Measurements from ENCODE around the gene KCNAB1.
"Not testable (repeated sequence)": the region's sequence is repeated elsewhere in the genome, so short reads cannot be mapped to it uniquely, and the experiment has no call there.

Gene KCNAB1

DNA sequence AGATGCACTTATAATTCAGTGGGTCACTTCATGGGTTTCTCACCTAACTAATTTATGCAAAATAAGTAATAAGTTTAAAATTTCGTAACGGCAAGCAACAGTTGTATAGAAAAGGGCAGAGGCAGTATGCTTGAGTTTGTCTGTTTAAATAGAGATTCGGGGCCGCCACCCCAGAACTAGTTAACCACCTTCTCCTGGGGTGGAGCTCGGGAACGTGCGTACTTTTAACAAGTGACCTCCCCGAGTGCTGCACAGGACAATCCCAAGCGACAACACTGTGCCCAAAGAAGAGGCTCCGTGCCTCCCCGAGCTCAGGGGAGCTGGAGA lies 434.1 kb downstream of the KCNAB1 start:
- peak overlapping the region; percentile 95 for H3K27ac ChIP-seq (ENCODE audit: low read depth, low read length)
- peak overlapping the region; percentile 65 to 96 (median 92) for H3K9ac ChIP-seq (ENCODE audit: low read length in 5 of 5)
- peaks cover 0 to 40% (median 35%) of the 10 kb centered on the region in 5 donors for H3K4me1 ChIP-seq (ENCODE audit: control insufficient read depth in 5 of 5, insufficient read depth in 5 of 5, low read length in 5 of 5)
- H3K4me3 ChIP-seq (ENCODE audit: low read depth in 1 of 5, low read length in 5 of 5): peak overlapping the region; percentile 93 to 99 (median 96)
- no peaks in the 10 kb centered on the region for H3K27me3 ChIP-seq (ENCODE audit: control insufficient read depth in 5 of 5, insufficient read depth in 4 of 5, low read length in 5 of 5)
- peaks cover 0 to 26% (median 9%) of the 10 kb centered on the region in 5 donors for H3K36me3 ChIP-seq (ENCODE audit: control insufficient read depth in 5 of 5, insufficient read depth in 5 of 5, low read length in 5 of 5)
- no peaks in the 10 kb centered on the region for H3K9me3 ChIP-seq (ENCODE audit: control insufficient read depth in 5 of 5, low read length in 5 of 5)

DNA sequence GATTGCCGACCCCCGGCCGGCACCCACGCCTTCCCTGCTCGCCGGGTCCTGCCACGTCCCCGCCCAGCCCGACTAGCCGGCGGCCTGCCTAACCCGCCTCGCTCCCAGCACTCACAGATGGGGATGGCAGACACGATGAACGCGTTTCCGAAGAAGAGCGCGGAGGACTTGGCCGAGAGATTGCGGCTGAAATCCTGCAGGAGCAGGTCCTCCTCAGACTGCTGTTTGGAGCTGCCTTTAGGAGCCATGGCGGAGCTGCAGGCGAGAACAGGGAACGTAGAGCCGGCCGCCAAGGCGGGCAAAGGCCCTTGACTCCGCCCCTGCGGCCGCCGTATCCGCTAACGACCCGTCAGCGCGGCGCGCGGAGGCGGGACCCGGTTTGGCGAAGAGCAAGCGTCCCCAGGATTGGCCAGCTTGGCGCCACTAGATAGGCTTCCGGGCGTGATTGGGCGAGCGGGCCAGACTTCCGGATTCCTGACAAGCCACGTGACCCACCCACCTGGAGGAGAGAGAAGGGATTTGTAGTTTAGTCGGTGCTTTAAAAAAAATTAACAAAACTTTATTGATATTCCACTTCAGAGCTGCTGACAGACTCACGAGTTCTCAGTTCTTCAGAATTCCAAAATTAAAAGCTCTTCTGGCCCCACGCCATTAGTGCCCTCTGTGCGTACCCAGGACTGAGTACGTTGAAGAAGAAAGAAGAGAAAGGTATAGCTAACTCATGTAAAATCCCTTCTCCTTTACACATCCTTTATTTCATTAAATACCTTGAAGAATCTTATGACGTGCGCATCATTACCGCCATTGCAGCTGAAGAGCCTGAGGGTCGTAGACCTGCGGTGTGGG lies 434.7 kb downstream of the KCNAB1 start, which contains the start of gene SSR3:
Gene SSR3, minus strand, starts transcription at position 276 of the 846 bp plus-strand sequence. Its CDS starts 28 bp downstream, at position 248.
- peak within 1 kb of the TSS; percentile 95 for H3K27ac ChIP-seq (ENCODE audit: low read depth, low read length)
- H3K9ac ChIP-seq (ENCODE audit: low read length in 5 of 5): peak within 1 kb of the TSS; percentile 65 to 96 (median 92)
- peaks cover 0 to 40% (median 35%) of the 10 kb centered on the region in 5 donors for H3K4me1 ChIP-seq (ENCODE audit: control insufficient read depth in 5 of 5, insufficient read depth in 5 of 5, low read length in 5 of 5)
- no peaks in the 10 kb centered on the region for H3K9me3 ChIP-seq (ENCODE audit: control insufficient read depth in 5 of 5, low read length in 5 of 5)
- H3K27me3 ChIP-seq (ENCODE audit: control insufficient read depth in 5 of 5, insufficient read depth in 4 of 5, low read length in 5 of 5): no peaks in the 10 kb centered on the region
- H3K36me3 ChIP-seq (ENCODE audit: control insufficient read depth in 5 of 5, insufficient read depth in 5 of 5, low read length in 5 of 5): peaks cover 0 to 22% (median 9%) of the 10 kb centered on the region in 5 donors
- peak within 1 kb of the TSS; percentile 93 to 99 (median 96) for H3K4me3 ChIP-seq (ENCODE audit: low read depth in 1 of 5, low read length in 5 of 5)

DNA sequence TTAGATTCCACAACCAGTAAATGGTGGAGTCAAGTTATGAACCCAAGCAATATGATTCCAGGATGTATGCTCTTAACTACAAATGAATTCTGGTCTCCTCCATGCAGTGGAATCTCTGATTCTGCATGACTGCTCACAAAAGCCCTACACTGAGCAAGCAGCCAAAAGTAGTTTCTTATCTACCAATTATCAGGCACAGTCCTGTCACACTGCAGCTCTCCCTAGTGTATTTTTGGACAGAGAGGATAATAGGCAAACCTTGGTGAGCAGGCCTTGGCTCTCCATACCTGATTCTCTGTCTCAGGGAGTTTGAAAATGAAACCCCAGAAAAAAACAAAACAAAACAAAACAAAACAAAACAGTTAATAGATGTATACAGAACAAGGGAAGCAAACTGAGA lies 438.0 kb downstream of the KCNAB1 start:
- H3K4me1 ChIP-seq (ENCODE audit: control insufficient read depth in 5 of 5, insufficient read depth in 5 of 5, low read length in 5 of 5): peaks cover 0 to 18% (median 13%) of the 10 kb centered on the region in 5 donors
- H3K9me3 ChIP-seq (ENCODE audit: control insufficient read depth in 5 of 5, low read length in 5 of 5): no peaks in the 10 kb centered on the region
- no peaks in the 10 kb centered on the region for H3K27me3 ChIP-seq (ENCODE audit: control insufficient read depth in 5 of 5, insufficient read depth in 4 of 5, low read length in 5 of 5)
- H3K27ac ChIP-seq (ENCODE audit: low read depth, low read length): no peak overlapping the region
- no peak overlapping the region for H3K4me3 ChIP-seq (ENCODE audit: low read depth in 1 of 5, low read length in 5 of 5)
- no peak overlapping the region for H3K9ac ChIP-seq (ENCODE audit: low read length in 5 of 5)
- no peaks in the 10 kb centered on the region for H3K36me3 ChIP-seq (ENCODE audit: control insufficient read depth in 5 of 5, insufficient read depth in 5 of 5, low read length in 5 of 5)

DNA sequence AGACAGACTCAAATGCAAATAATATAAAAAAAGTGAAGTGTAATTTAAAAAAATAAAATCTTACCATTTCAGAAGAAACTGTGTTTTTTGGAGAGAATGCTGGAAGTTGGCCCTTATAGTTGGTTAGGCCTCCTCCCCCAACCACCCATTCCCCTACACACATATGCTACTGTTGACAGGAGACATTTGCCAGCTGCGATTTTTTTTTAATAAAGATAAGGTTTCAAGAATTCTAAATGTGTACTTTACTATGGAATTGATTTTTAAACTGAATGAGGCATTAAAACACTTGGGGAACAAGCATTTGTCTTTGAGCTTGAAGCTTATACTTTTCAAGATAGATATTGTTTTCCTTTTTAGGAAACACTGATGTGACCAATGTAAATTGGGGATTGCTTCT lies 438.9 kb downstream of the KCNAB1 start:
- H3K9ac ChIP-seq (ENCODE audit: low read length in 5 of 5): no peak overlapping the region
- no peaks in the 10 kb centered on the region for H3K36me3 ChIP-seq (ENCODE audit: control insufficient read depth in 5 of 5, insufficient read depth in 5 of 5, low read length in 5 of 5)
- H3K4me3 ChIP-seq (ENCODE audit: low read depth in 1 of 5, low read length in 5 of 5): no peak overlapping the region
- H3K27ac ChIP-seq (ENCODE audit: low read depth, low read length): no peak overlapping the region
- H3K9me3 ChIP-seq (ENCODE audit: control insufficient read depth in 5 of 5, low read length in 5 of 5): no peaks in the 10 kb centered on the region
- H3K4me1 ChIP-seq (ENCODE audit: control insufficient read depth in 5 of 5, insufficient read depth in 5 of 5, low read length in 5 of 5): peaks cover 0 to 9% (median 4%) of the 10 kb centered on the region in 5 donors
- no peaks in the 10 kb centered on the region for H3K27me3 ChIP-seq (ENCODE audit: control insufficient read depth in 5 of 5, insufficient read depth in 4 of 5, low read length in 5 of 5)

DNA sequence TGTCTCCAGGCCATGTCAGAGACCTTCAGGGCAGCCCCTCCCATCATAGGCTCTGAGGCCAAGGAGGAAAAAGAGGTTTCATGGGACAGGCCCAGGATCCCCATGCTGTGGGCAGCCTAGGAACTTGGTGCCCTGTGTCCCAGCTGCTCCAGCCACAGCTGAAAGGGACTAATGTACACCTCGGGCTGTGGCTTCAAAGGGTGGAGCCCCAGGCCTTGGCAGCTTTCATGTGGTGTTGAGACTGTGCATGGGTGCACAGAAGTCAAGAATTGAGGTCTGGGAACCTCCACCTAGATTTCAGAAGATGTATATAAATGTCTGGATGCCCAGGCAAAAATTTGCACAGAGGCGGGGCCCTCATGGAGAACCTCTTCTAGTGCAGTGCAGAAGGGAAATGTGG lies 441.2 kb downstream of the KCNAB1 start:
- Histone ChIP-seq H3K9me3 (ENCODE audit: control insufficient read depth in 5 of 5, low read length in 5 of 5) (no peaks in the 10 kb centered on the region), H3K27me3 (ENCODE audit: control insufficient read depth in 5 of 5, insufficient read depth in 4 of 5, low read length in 5 of 5) (no peaks in the 10 kb centered on the region), H3K36me3 (ENCODE audit: control insufficient read depth in 5 of 5, insufficient read depth in 5 of 5, low read length in 5 of 5) (no peaks in the 10 kb centered on the region), H3K9ac (ENCODE audit: low read length in 5 of 5) (no peak overlapping the region), H3K4me1 (ENCODE audit: control insufficient read depth in 5 of 5, insufficient read depth in 5 of 5, low read length in 5 of 5) (no peaks in the 10 kb centered on the region), H3K4me3 (ENCODE audit: low read depth in 1 of 5, low read length in 5 of 5) (no peak overlapping the region), H3K27ac (ENCODE audit: low read depth, low read length) (no peak overlapping the region)

DNA sequence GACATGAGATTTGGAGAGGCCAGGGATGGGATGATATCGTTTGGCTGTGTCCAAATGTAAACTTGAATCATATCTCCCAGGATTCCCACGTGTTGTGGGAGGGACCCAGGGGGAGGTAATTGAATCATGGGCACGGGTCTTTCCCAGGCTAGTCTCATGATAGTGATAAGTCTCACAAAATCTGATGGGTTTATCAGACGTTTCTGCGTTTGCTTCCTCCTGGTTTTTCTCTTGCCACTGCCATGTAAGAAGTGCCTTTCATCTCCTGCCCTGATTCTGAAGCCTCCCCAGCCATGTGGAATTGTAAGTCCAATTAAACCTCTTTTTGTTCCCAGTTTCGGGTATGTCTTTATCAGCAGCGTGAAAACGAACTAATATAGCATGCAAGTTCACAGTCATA lies 442.1 kb downstream of the KCNAB1 start:
- not testable (repeated sequence) for H3K27me3 ChIP-seq (ENCODE audit: control insufficient read depth in 5 of 5, insufficient read depth in 4 of 5, low read length in 5 of 5)

DNA sequence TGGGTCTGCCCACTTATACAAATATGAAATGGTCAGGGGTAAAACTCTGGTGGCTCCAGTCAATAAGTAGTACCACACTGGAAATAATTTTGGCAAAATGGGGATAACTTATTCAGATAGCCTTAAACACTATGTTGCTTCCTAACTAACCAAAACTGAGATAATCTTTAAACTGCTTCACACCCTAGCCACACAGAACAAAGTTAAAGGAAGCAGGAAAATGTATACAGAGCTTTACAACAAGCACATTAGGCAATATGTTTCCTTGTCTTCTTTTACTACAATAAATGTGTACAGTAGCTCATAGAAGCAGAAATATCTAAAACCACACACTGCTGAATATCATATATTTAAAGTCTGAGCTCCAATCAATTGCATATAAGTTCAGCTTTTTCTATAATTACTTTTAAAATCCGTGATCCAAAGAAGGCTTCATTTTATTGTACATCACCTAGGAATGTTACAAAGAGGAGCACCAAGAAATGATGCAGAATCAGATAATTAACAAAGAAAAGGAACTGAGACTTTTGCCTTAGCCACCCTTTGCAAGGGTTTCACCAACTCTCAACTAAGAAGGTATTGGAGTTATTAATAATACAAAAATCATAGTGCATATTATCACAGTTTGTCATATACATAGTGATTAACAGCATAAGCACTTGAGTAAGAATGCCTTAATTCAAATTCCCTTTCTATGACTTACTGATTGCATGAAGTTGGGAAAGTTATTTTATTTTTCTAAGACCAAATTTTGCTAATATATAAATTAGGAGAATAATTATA lies 443.7 kb downstream of the KCNAB1 start:
- H3K9ac ChIP-seq (ENCODE audit: low read length in 5 of 5): no peak overlapping the region
- H3K27ac ChIP-seq (ENCODE audit: low read depth, low read length): no peak overlapping the region
- H3K36me3 ChIP-seq (ENCODE audit: control insufficient read depth in 5 of 5, insufficient read depth in 5 of 5, low read length in 5 of 5): no peaks in the 10 kb centered on the region
- no peak overlapping the region for H3K4me3 ChIP-seq (ENCODE audit: low read depth in 1 of 5, low read length in 5 of 5)
- H3K4me1 ChIP-seq (ENCODE audit: control insufficient read depth in 5 of 5, insufficient read depth in 5 of 5, low read length in 5 of 5): no peaks in the 10 kb centered on the region
- H3K27me3 ChIP-seq (ENCODE audit: control insufficient read depth in 5 of 5, insufficient read depth in 4 of 5, low read length in 5 of 5): no peaks in the 10 kb centered on the region
- H3K9me3 ChIP-seq (ENCODE audit: control insufficient read depth in 5 of 5, low read length in 5 of 5): no peaks in the 10 kb centered on the region

More for the DNA sequence above, 442.1 kb downstream of the KCNAB1 start:
- H3K27ac ChIP-seq (ENCODE audit: low read depth, low read length); H3K9me3 ChIP-seq (ENCODE audit: control insufficient read depth in 5 of 5, low read length in 5 of 5); H3K9ac ChIP-seq (ENCODE audit: low read length in 5 of 5); H3K4me3 ChIP-seq (ENCODE audit: low read depth in 1 of 5, low read length in 5 of 5); H3K36me3 ChIP-seq (ENCODE audit: control insufficient read depth in 5 of 5, insufficient read depth in 5 of 5, low read length in 5 of 5); H3K4me1 ChIP-seq (ENCODE audit: control insufficient read depth in 5 of 5, insufficient read depth in 5 of 5, low read length in 5 of 5): not testable (repeated sequence)

DNA sequence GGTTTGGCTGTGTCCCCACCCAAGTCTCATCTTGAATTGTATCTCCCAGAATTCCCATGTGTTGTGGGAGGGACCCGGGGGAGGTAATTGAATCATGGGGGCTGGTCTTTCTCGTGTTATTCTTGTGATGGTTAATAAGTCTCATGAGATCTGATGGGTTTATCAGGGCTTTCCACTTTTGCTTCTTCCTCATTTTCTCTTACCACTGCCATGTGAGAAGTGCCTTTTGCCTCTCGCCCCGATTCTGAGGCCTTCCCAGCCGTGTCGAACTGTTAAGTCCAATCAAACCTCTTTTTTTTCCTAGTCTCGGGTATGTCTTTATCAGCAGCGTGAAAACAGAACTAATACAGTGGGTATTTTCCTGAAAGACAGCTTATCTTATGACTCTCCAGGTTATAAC lies 448.6 kb downstream of the KCNAB1 start:
- H3K4me3 ChIP-seq (ENCODE audit: low read depth in 1 of 5, low read length in 5 of 5); H3K4me1 ChIP-seq (ENCODE audit: control insufficient read depth in 5 of 5, insufficient read depth in 5 of 5, low read length in 5 of 5); H3K27ac ChIP-seq (ENCODE audit: low read depth, low read length); H3K9ac ChIP-seq (ENCODE audit: low read length in 5 of 5); H3K9me3 ChIP-seq (ENCODE audit: control insufficient read depth in 5 of 5, low read length in 5 of 5); H3K36me3 ChIP-seq (ENCODE audit: control insufficient read depth in 5 of 5, insufficient read depth in 5 of 5, low read length in 5 of 5); H3K27me3 ChIP-seq (ENCODE audit: control insufficient read depth in 5 of 5, insufficient read depth in 4 of 5, low read length in 5 of 5): not testable (repeated sequence)

DNA sequence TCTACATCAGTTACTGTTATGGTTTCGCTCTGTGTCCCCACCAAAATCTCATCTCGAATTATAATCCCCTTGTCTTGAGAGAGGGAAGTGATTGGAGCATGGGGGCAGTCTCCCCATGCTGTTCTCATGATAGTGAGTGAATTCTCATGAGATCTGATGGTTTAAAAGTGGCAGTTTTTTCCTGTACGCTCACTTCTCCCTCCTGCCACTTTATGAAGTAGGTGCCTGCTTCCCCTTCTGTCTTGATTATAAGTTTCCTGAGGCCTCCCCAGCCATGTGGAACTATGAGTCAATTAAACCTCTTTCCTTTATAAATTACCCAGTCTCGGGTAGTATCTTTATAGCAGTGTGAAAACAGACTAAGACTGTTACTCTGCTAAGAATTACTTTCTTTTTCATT lies 449.5 kb downstream of the KCNAB1 start:
- not testable (repeated sequence) for H3K36me3 ChIP-seq (ENCODE audit: control insufficient read depth in 5 of 5, insufficient read depth in 5 of 5, low read length in 5 of 5); H3K4me3 ChIP-seq (ENCODE audit: low read depth in 1 of 5, low read length in 5 of 5); H3K27me3 ChIP-seq (ENCODE audit: control insufficient read depth in 5 of 5, insufficient read depth in 4 of 5, low read length in 5 of 5); H3K9me3 ChIP-seq (ENCODE audit: control insufficient read depth in 5 of 5, low read length in 5 of 5); H3K9ac ChIP-seq (ENCODE audit: low read length in 5 of 5); H3K4me1 ChIP-seq (ENCODE audit: control insufficient read depth in 5 of 5, insufficient read depth in 5 of 5, low read length in 5 of 5); H3K27ac ChIP-seq (ENCODE audit: low read depth, low read length)

DNA sequence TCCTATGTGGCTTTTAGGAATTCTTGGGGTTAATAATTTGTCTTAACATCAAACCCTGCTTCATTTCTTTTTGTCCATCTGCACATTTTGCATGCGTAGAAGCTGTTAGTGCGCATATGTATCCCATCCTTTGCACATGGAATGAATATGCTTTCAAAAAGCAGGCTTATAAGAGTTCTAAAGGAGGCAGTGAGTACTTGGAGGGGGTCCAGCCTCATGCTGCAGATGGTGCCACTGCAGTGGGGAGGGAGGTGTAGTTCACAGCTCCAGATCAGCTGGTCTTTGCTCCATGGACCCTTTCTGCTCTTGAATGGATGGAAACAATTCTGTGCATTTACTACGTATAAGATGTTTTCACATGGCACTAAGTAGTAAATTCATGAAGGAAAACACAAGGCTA lies 455.3 kb downstream of the KCNAB1 start:
- no peak overlapping the region for H3K4me3 ChIP-seq (ENCODE audit: low read depth in 1 of 5, low read length in 5 of 5)
- peaks cover 0 to 10% (median 0%) of the 10 kb centered on the region in 5 donors for H3K4me1 ChIP-seq (ENCODE audit: control insufficient read depth in 5 of 5, insufficient read depth in 5 of 5, low read length in 5 of 5)
- no peaks in the 10 kb centered on the region for H3K36me3 ChIP-seq (ENCODE audit: control insufficient read depth in 5 of 5, insufficient read depth in 5 of 5, low read length in 5 of 5)
- no peak overlapping the region for H3K27ac ChIP-seq (ENCODE audit: low read depth, low read length)
- H3K9ac ChIP-seq (ENCODE audit: low read length in 5 of 5): no peak overlapping the region
- no peaks in the 10 kb centered on the region for H3K9me3 ChIP-seq (ENCODE audit: control insufficient read depth in 5 of 5, low read length in 5 of 5)
- H3K27me3 ChIP-seq (ENCODE audit: control insufficient read depth in 5 of 5, insufficient read depth in 4 of 5, low read length in 5 of 5): no peaks in the 10 kb centered on the region
